GM12878 (cell line): ENCODE results near the gene MOGAT3. TPM values are rescaled to one million over a fixed set of nuclear protein-coding genes. Genes with fewer than 3 reads are reported as not detected.

Experiments used
- CEBPB ChIP-seq, 2 experiments: fragments of 150-350 bp in 1 of 2; IDR thresholded peaks; 2 replicates each; pipeline ENCODE4 v1.6.1; 2012 to 2014; ENCODE audit warnings: low read depth in 2 of 2, low read length in 2 of 2, borderline replicate concordance in 1 of 2, inconsistent platforms in 1 of 2
- CEBPZ ChIP-seq: fragments of 150-350 bp; IDR thresholded peaks from 2 replicates; pipeline ENCODE4 v1.6.1; 2016; ENCODE audit warnings: low read depth, low read length
- CREM ChIP-seq: IDR thresholded peaks from 2 replicates; pipeline ENCODE4 v1.6.1; 2014; ENCODE audit warnings: antibody characterized with exemption, low read depth
- DPF2 ChIP-seq: fragments of 450-650 bp; IDR thresholded peaks from 2 replicates; pipeline ENCODE4 v1.6.1; 2017; ENCODE audit warnings: mild to moderate bottlenecking
- EGR1 ChIP-seq, 2 experiments: IDR thresholded peaks; 1 replicate in 1 of 2; 2 replicates in 1 of 2; pipeline ENCODE4 v1.6.1; 2011 to 2012; ENCODE audit warnings: low read depth in 2 of 2, low read length in 2 of 2, borderline replicate concordance in 1 of 2, mild to moderate bottlenecking in 1 of 2, moderate library complexity in 1 of 2
- ELK1 ChIP-seq: IDR thresholded peaks from 2 replicates; pipeline ENCODE4 v1.6.1; 2012; ENCODE audit warnings: low read depth, low read length, improper control_type of control experiment
- EZH2 ChIP-seq: IDR thresholded peaks from 2 replicates; pipeline ENCODE4 v1.6.1; 2012; ENCODE audit warnings: low read depth, mild to moderate bottlenecking, control low read depth, inconsistent platforms, low read length, borderline replicate concordance; ENCODE audit not compliant: control insufficient read depth
- GABPA ChIP-seq: IDR thresholded peaks from 2 replicates; pipeline ENCODE4 v1.6.1; 2014; ENCODE audit warnings: antibody characterized with exemption, low read depth, mild to moderate bottlenecking, inconsistent platforms
- HDAC6 ChIP-seq: fragments of 200-600 bp; sonication (generic); IDR thresholded peaks from one replicate; pipeline ENCODE4 v1.8.0; 2017; ENCODE audit warnings: antibody characterized with exemption; ENCODE audit not compliant: unreplicated experiment
- IRF3 ChIP-seq: fragments of 450-650 bp; IDR thresholded peaks from 2 replicates; pipeline ENCODE4 v1.6.1; 2014; ENCODE audit warnings: mild to moderate bottlenecking
- MYB ChIP-seq: fragments of 150-350 bp; IDR thresholded peaks from 2 replicates; pipeline ENCODE4 v1.6.1; 2014; ENCODE audit warnings: mild to moderate bottlenecking, low read depth, low read length, borderline replicate concordance
- NFIC ChIP-seq: IDR thresholded peaks from 2 replicates; pipeline ENCODE4 v1.6.1; 2012; ENCODE audit warnings: low read depth, mild to moderate bottlenecking, inconsistent platforms, low read length, moderate library complexity
- NFXL1 ChIP-seq: fragments of 450-650 bp; IDR thresholded peaks from 2 replicates; pipeline ENCODE4 v1.6.1; 2017; ENCODE audit warnings: antibody characterized with exemption, mild to moderate bottlenecking, borderline replicate concordance
- PML ChIP-seq: IDR thresholded peaks from 2 replicates; pipeline ENCODE4 v1.6.1; 2012; ENCODE audit warnings: low read length, inconsistent platforms
- STAT3 ChIP-seq: IDR thresholded peaks from 2 replicates; pipeline ENCODE4 v1.6.1; 2011; ENCODE audit warnings: low read depth, low read length, improper control_type of control experiment
- WRNIP1 ChIP-seq: IDR thresholded peaks from 2 replicates; pipeline ENCODE4 v1.6.1; 2011; ENCODE audit warnings: low read depth, low read length, improper control_type of control experiment, borderline replicate concordance
- ZNF274 ChIP-seq: IDR thresholded peaks from one replicate; pipeline ENCODE4 v1.8.0; 2011; ENCODE audit not compliant: insufficient read length, insufficient read depth
- polyA plus RNA-seq, 11 experiments: library from polyadenylated mRNA; depleted of rRNA in 4 of 11; unstranded in 6 of 11; stranded (reverse) in 5 of 11; fragments of >200 nt; fragmentation: Nextera tagmentation in 4 of 11; fragmentation: Illumina TruSeq in 1 of 11; extraction: Ambion mirVana in 4 of 11; extraction: Trizol in 1 of 11; gene quantifications; 1 replicate in 1 of 11; 2 replicates in 10 of 11; pipeline versions ENCODE4 v1.2.1 to v1.2.3, GENCODE V29; 2011 to 2016; ENCODE audit warnings: inconsistent platforms in 2 of 11, missing spikeins in 2 of 11, low read depth in 1 of 11
- total RNA-seq, 4 experiments: library from RNA; depleted of rRNA in 3 of 4; stranded (reverse); fragments of >200 nt in 3 of 4; fragmentation: Illumina TruSeq in 1 of 4; extraction: Trizol in 1 of 4; gene quantifications; 2 replicates each; pipeline versions ENCODE4 v1.2.1 to v1.2.3, GENCODE V29; 2013 to 2021
- TF ChIP-seq, protein P1 (sequence below): fragments of 450-650 bp; IDR thresholded peaks from 2 replicates; pipeline ENCODE4 v1.6.1; 2016; ENCODE audit warnings: mild to moderate bottlenecking
- TF ChIP-seq, protein P2 (sequence below): fragments of 450-650 bp; IDR thresholded peaks from 2 replicates; pipeline ENCODE4 v1.6.1; 2017; ENCODE audit warnings: mild to moderate bottlenecking, low read depth, inconsistent platforms; ENCODE audit not compliant: poor library complexity, severe bottlenecking

Gene MOGAT3
- total and polyA plus RNA-seq, 10 of the 15 experiments (the other 5 are each of a cell fraction or from before 2014, with no cell fraction given): 0.11 TPM; not detected in 9

DNA sequence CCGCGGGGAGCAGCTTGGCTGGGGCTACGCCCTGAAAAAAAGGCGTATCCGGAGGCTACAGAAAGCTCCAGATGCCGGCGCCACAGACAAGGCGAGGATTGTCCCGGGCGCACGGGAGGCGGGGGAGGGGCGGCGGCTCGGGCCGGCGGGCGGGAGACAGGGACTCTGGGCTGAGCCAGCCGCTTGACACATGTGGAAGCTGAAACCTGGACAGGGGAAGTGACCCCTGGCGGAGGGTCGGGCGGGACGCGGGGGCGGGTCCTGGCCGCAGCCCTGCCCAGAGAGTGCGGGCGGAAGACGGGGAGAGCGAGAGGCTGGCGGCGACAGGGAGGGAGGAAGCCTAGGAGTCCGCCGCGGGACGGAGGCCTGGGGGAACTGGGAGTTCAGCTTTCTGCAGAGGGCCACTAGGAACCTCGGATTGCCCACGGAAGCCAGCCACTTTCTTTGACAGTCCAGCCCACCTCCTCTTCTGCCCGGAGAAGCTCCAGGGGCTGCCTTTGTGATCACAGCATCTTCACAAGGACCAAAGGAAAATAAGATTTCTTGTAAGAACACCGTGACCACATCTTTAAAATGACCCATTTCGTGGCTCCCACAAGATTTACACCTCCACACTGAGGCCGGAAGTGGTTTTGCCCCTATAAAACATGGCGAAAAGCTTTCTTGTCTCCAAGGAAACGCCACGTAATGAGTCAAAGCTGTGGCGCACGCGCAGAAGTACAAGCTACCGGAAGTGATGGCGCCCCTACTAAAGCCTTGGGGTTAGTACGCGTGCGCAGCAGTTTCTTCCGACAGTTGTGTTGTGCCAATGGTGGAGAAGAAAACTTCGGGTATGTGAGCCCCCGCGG is 16.8 kb upstream of the MOGAT3 start, which contains the start of the genes PLOD3 and ZNHIT1 (continued):
- TF ChIP-seq CEBPB (IDR thresholded peaks at IDR 0.05; ENCODE audit: borderline replicate concordance in 1 of 2, low read depth in 2 of 2, low read length in 2 of 2) (no peak), NFIC (no peak), IRF3 (no peak), CEBPZ (no peak), WRNIP1 (no peak), HDAC6 (no peak), ZNF274 (no peak), EZH2 (no peak), STAT3 (no peak), EGR1 (IDR thresholded peaks at IDR 0.05; ENCODE audit: borderline replicate concordance in 1 of 2, low read depth in 2 of 2, low read length in 2 of 2) (peak; percentile 6 to 92), PML (no peak), CREM (peak; percentile 48; the same call in 1 of the 2 replicates), NFXL1 (no peak), GABPA (peak; percentile 95), MYB (no peak), DPF2 (peak; percentile 52; the same call in 1 of the 2 replicates), ELK1 (peak; percentile 87; the same call in 1 of the 2 replicates)
- TF ChIP-seq, protein P1, sequence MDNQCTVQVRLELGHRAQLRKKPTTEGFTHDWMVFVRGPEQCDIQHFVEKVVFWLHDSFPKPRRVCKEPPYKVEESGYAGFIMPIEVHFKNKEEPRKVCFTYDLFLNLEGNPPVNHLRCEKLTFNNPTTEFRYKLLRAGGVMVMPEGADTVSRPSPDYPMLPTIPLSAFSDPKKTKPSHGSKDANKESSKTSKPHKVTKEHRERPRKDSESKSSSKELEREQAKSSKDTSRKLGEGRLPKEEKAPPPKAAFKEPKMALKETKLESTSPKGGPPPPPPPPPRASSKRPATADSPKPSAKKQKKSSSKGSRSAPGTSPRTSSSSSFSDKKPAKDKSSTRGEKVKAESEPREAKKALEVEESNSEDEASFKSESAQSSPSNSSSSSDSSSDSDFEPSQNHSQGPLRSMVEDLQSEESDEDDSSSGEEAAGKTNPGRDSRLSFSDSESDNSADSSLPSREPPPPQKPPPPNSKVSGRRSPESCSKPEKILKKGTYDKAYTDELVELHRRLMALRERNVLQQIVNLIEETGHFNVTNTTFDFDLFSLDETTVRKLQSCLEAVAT: peak; percentile 34; the same call in 1 of the 2 replicates
- TF ChIP-seq, protein P2, sequence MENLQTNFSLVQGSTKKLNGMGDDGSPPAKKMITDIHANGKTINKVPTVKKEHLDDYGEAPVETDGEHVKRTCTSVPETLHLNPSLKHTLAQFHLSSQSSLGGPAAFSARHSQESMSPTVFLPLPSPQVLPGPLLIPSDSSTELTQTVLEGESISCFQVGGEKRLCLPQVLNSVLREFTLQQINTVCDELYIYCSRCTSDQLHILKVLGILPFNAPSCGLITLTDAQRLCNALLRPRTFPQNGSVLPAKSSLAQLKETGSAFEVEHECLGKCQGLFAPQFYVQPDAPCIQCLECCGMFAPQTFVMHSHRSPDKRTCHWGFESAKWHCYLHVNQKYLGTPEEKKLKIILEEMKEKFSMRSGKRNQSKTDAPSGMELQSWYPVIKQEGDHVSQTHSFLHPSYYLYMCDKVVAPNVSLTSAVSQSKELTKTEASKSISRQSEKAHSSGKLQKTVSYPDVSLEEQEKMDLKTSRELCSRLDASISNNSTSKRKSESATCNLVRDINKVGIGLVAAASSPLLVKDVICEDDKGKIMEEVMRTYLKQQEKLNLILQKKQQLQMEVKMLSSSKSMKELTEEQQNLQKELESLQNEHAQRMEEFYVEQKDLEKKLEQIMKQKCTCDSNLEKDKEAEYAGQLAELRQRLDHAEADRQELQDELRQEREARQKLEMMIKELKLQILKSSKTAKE: peak; percentile 60
